H1 (cell line): ENCODE measurements around the gene DPF3. TPM values are rescaled to one million over a fixed set of nuclear protein-coding genes. Genes with fewer than 3 reads are reported as not detected.

ENCODE experiments used
- CTCF ChIA-PET: fragments of 300-600 bp; sonication (Branson Sonifier 250); formaldehyde crosslinking; loops from one replicate; lab custom pipeline; 2021; ENCODE audit not compliant: partially characterized antibody; lab: Charles Lee
- POLR2A ChIA-PET: fragments of 300-600 bp; sonication (Branson Sonifier 250); formaldehyde crosslinking; loops from one replicate; lab custom pipeline; 2021; ENCODE audit warnings: inconsistent platforms; ENCODE audit not compliant: partially characterized antibody; lab: Charles Lee
- DNase-seq, 2 experiments: peaks; one replicate each; pipeline versions ENCODE4 v3.0.0 to v3.0.0-alpha.2; 2010 to 2022; ENCODE audit warnings: low spot score in 2 of 2, low read depth in 1 of 2, mixed read lengths in 1 of 2
- FAIRE-seq: peaks from 2 replicates; lab custom pipeline; 2011; peaks lifted over from hg19 to GRCh38; lab: Jason Lieb, UNC
- H2AFZ ChIP-seq: 2 replicates; pipeline ENCODE4 v1.8.1; 2012; ENCODE audit warnings: low read length, inconsistent platforms
- H2AK5ac ChIP-seq: 2 replicates; pipeline ENCODE4 v1.6.1; 2013; ENCODE audit warnings: low read depth, low read length
- H2BK120ac ChIP-seq: replicated peaks from 2 replicates; pipeline ENCODE3; 2013; ENCODE audit warnings: low read depth, low read length, inconsistent platforms
- H2BK12ac ChIP-seq: 2 replicates; pipeline ENCODE4 v1.6.1; 2013; ENCODE audit warnings: low read depth, low read length
- H2BK15ac ChIP-seq: 2 replicates; pipeline ENCODE4 v1.6.1; 2013; ENCODE audit warnings: low read length
- H2BK20ac ChIP-seq: 2 replicates; pipeline ENCODE4 v1.6.1; 2013; ENCODE audit warnings: low read length
- H2BK5ac ChIP-seq: 2 replicates; pipeline ENCODE4 v1.6.1; 2013; ENCODE audit warnings: low read depth, low read length
- H3K14ac ChIP-seq: 2 replicates; pipeline ENCODE4 v1.6.1; 2013; ENCODE audit warnings: inconsistent platforms; ENCODE audit not compliant: insufficient read length
- H3K18ac ChIP-seq: 2 replicates; pipeline ENCODE4 v1.6.1; 2013; ENCODE audit warnings: low read length; ENCODE audit errors: extremely low read depth
- H3K23ac ChIP-seq: 2 replicates; pipeline ENCODE4 v1.6.1; 2013; ENCODE audit warnings: inconsistent platforms; ENCODE audit not compliant: insufficient read length
- H3K23me2 ChIP-seq: 2 replicates; pipeline ENCODE4 v1.6.1; 2013; ENCODE audit warnings: low read depth, low read length
- H3K27ac ChIP-seq: 2 replicates; pipeline ENCODE4 v1.6.1; 2011; ENCODE audit warnings: low read depth, low read length, inconsistent platforms
- H3K27me3 ChIP-seq, 4 experiments: replicated peaks in 1 of 4; 1 replicate in 1 of 4; 2 replicates in 3 of 4; pipeline versions ENCODE4 v1.6.1 to v1.8.1; 2011 to 2013; ENCODE audit warnings: low read length in 3 of 4, mild to moderate bottlenecking in 3 of 4, inconsistent platforms in 2 of 4, mixed read lengths in 2 of 4, moderate library complexity in 1 of 4; ENCODE audit not compliant: control insufficient read depth in 3 of 4, insufficient read depth in 3 of 4; ENCODE audit errors: extremely low read depth in 1 of 4
- H3K36me3 ChIP-seq, 4 experiments: 2 replicates each; pipeline versions ENCODE4 v1.6.1 to v1.8.1; 2011 to 2013; ENCODE audit warnings: mild to moderate bottlenecking in 4 of 4, low read length in 3 of 4, moderate library complexity in 2 of 4, control low read depth in 1 of 4, inconsistent platforms in 1 of 4; ENCODE audit not compliant: insufficient read depth in 4 of 4, control insufficient read depth in 2 of 4
- H3K4ac ChIP-seq: replicated peaks from 2 replicates; pipeline ENCODE3; 2013; ENCODE audit warnings: low read length, low read depth, mixed read lengths, inconsistent platforms; ENCODE audit not compliant: insufficient read length
- H3K4me1 ChIP-seq, 4 experiments: replicated peaks in 1 of 4; 1 replicate in 1 of 4; 2 replicates in 3 of 4; pipeline versions ENCODE4 v1.6.1 to v1.8.1; 2011 to 2013; ENCODE audit warnings: low read length in 3 of 4, inconsistent platforms in 2 of 4, mixed read lengths in 1 of 4; ENCODE audit not compliant: insufficient read depth in 4 of 4, control insufficient read depth in 3 of 4
- H3K4me2 ChIP-seq, 2 experiments: 2 replicates each; pipeline versions ENCODE4 v1.6.1 to v1.8.1; 2011 to 2013; ENCODE audit warnings: low read depth in 2 of 2, low read length in 2 of 2, control low read depth in 1 of 2, inconsistent platforms in 1 of 2, mild to moderate bottlenecking in 1 of 2; ENCODE audit not compliant: insufficient read depth in 1 of 2
- H3K4me3 ChIP-seq, 4 experiments: fragments of 200-600, 300-600 bp in 1 of 4; sonication (generic), shearing (Covaris generic), sonication (Bioruptor Twin) in 1 of 4; 2 replicates each; pipeline versions ENCODE4 v1.5.1 to v1.8.1; 2011 to 2016; ENCODE audit warnings: low read length in 4 of 4, low read depth in 3 of 4, control low read depth in 2 of 4, inconsistent platforms in 2 of 4, mild to moderate bottlenecking in 2 of 4, mixed read lengths in 1 of 4, moderate library complexity in 1 of 4; ENCODE audit not compliant: insufficient read depth in 2 of 4; ENCODE audit errors: extremely low read depth in 1 of 4
- H3K56ac ChIP-seq: replicated peaks from 2 replicates; pipeline ENCODE3; 2013; ENCODE audit warnings: low read depth, mild to moderate bottlenecking, mixed read lengths, low read length, inconsistent platforms; ENCODE audit not compliant: insufficient read length
- H3K79me1 ChIP-seq: 2 replicates; pipeline ENCODE4 v1.6.1; 2013; ENCODE audit warnings: low read depth, low read length, control low read depth
- H3K79me2 ChIP-seq, 2 experiments: 2 replicates each; pipeline versions ENCODE4 v1.6.1 to v1.8.1; 2012 to 2013; ENCODE audit warnings: low read length in 2 of 2, mild to moderate bottlenecking in 2 of 2, inconsistent platforms in 1 of 2; ENCODE audit not compliant: insufficient read depth in 2 of 2, control insufficient read depth in 1 of 2
- H3K9ac ChIP-seq, 4 experiments: replicated peaks in 1 of 4; 1 replicate in 1 of 4; 2 replicates in 3 of 4; pipeline versions ENCODE4 v1.6.1 to v1.8.1; 2011 to 2013; ENCODE audit warnings: low read depth in 3 of 4, low read length in 3 of 4, control low read depth in 2 of 4, mild to moderate bottlenecking in 2 of 4, moderate library complexity in 2 of 4, inconsistent platforms in 1 of 4; ENCODE audit errors: extremely low read depth in 1 of 4
- H3K9me3 ChIP-seq, 2 experiments: 2 replicates each; pipeline versions ENCODE4 v1.6.1 to v1.8.1; 2012 to 2013; ENCODE audit warnings: mild to moderate bottlenecking in 2 of 2, moderate library complexity in 2 of 2, control low read depth in 1 of 2, inconsistent platforms in 1 of 2, low read depth in 1 of 2, low read length in 1 of 2, mixed read lengths in 1 of 2; ENCODE audit not compliant: insufficient read depth in 2 of 2
- H4K20me1 ChIP-seq, 2 experiments: replicated peaks in 1 of 2; 2 replicates each; pipeline versions ENCODE3 to v1.8.1; 2011 to 2013; ENCODE audit warnings: inconsistent platforms in 2 of 2, low read length in 2 of 2, mild to moderate bottlenecking in 1 of 2; ENCODE audit not compliant: insufficient read depth in 2 of 2, control insufficient read depth in 1 of 2
- H4K5ac ChIP-seq: 2 replicates; pipeline ENCODE4 v1.6.1; 2013; ENCODE audit warnings: low read length, low read depth, mixed read lengths, inconsistent platforms; ENCODE audit not compliant: insufficient read length
- H4K8ac ChIP-seq: 2 replicates; pipeline ENCODE4 v1.8.0; 2013; ENCODE audit warnings: mild to moderate bottlenecking, moderate library complexity, low read length, inconsistent platforms; ENCODE audit not compliant: insufficient read depth; ENCODE audit errors: extremely low read depth
- H4K91ac ChIP-seq: replicated peaks from 2 replicates; pipeline ENCODE3; 2013; ENCODE audit warnings: low read length, mixed read lengths, inconsistent platforms; ENCODE audit not compliant: insufficient read length
- CHD2 ChIP-seq: IDR thresholded peaks from 2 replicates; pipeline ENCODE4 v1.6.1; 2012; ENCODE audit warnings: low read length, improper control_type of control experiment
- EP300 ChIP-seq, 2 experiments: IDR thresholded peaks; 1 replicate in 1 of 2; 2 replicates in 1 of 2; pipeline ENCODE4 v1.6.1; 2011 to 2012; ENCODE audit warnings: low read depth in 2 of 2, low read length in 2 of 2, mild to moderate bottlenecking in 2 of 2, borderline replicate concordance in 1 of 2, inconsistent platforms in 1 of 2, moderate library complexity in 1 of 2
- HDAC2 ChIP-seq, 2 experiments: fragments of 300-600 bp in 1 of 2; sonication (generic) in 1 of 2; IDR thresholded peaks; 2 replicates each; pipeline ENCODE4 v1.6.1; 2011 to 2012; ENCODE audit warnings: low read depth in 2 of 2, low read length in 2 of 2, mild to moderate bottlenecking in 2 of 2, moderate library complexity in 2 of 2, borderline replicate concordance in 1 of 2, inconsistent platforms in 1 of 2
- MAFK ChIP-seq: IDR thresholded peaks from 2 replicates; pipeline ENCODE4 v1.6.1; 2012; ENCODE audit warnings: low read depth, mild to moderate bottlenecking, improper control_type of control experiment, low read length
- NANOG ChIP-seq: IDR thresholded peaks from 2 replicates; pipeline ENCODE4 v1.6.1; 2011; ENCODE audit warnings: low read length, low read depth, mild to moderate bottlenecking, inconsistent platforms; ENCODE audit not compliant: insufficient read depth, poor library complexity, severe bottlenecking
- RAD21 ChIP-seq, 2 experiments: IDR thresholded peaks in 1 of 2; conservative IDR thresholded peaks in 1 of 2; 2 replicates each; pipeline ENCODE4 v1.6.1; 2011; ENCODE audit warnings: low read depth in 2 of 2, low read length in 2 of 2, improper control_type of control experiment in 1 of 2, inconsistent platforms in 1 of 2, mild to moderate bottlenecking in 1 of 2, moderate library complexity in 1 of 2
- RBBP5 ChIP-seq: IDR thresholded peaks from 2 replicates; pipeline ENCODE4 v1.7.1; 2012; ENCODE audit warnings: low read depth, mild to moderate bottlenecking, inconsistent platforms, low read length, moderate library complexity, borderline replicate concordance
- RXRA ChIP-seq: IDR thresholded peaks from 2 replicates; pipeline ENCODE4 v1.6.1; 2011; ENCODE audit warnings: low read depth, mild to moderate bottlenecking, low read length, moderate library complexity; ENCODE audit not compliant: insufficient read depth
- SP2 ChIP-seq: IDR thresholded peaks from 2 replicates; pipeline ENCODE4 v1.6.1; 2012; ENCODE audit warnings: mild to moderate bottlenecking, low read length, inconsistent platforms
- WGBS, 2 experiments: shearing (Covaris generic) in 1 of 2; methylation state at CpG; one replicate each; pipeline versions ENCODE4 v1.1.6 to v1.1.7; 2013 to 2015; ENCODE audit warnings: low lambda C conversion rate in 2 of 2, mixed read lengths in 2 of 2, inconsistent platforms in 1 of 2, low coverage in 1 of 2, missing lambda C conversion rate in 1 of 2; ENCODE audit not compliant: insufficient replicate concordance in 2 of 2, insufficient coverage in 1 of 2, insufficient read length in 1 of 2; ENCODE audit errors: extremely low coverage in 1 of 2, missing lambda C conversion rate in 1 of 2; 5-methylcytosine and 5-hydroxymethylcytosine counted together
- polyA plus RNA-seq, 7 experiments: library from polyadenylated mRNA; depleted of rRNA in 3 of 7; stranded (reverse) in 5 of 7; unstranded in 2 of 7; fragments of >200 nt in 5 of 7; fragments of 200-250 nt in 2 of 7; gene quantifications; 1 replicate in 5 of 7; 2 replicates in 1 of 7; 4 replicates in 1 of 7; pipeline versions ENCODE4 v1.2.1 to v1.2.3, GENCODE V29; 2011 to 2013; ENCODE audit warnings: missing spikeins in 2 of 7, mixed read lengths in 2 of 7
- total RNA-seq: library from RNA; stranded (reverse); fragmentation: NEBNext Ultra II Directional; extraction: Animal tissue kit (Norgen Biotek cat#: 25700); gene quantifications from 2 replicates; pipeline ENCODE4 v1.2.1, GENCODE V29; 2021
- TF ChIP-seq, protein P1 (sequence below): IDR thresholded peaks from 2 replicates; pipeline ENCODE4 v1.6.1; 2011; ENCODE audit warnings: low read length, improper control_type of control experiment

The DPF3 gene
- total and polyA plus RNA-seq, 2 of the 8 experiments (the other 6 are each of a cell fraction or from before 2014, with no cell fraction given) = 0.19 TPM; not detected in 1

GRCh38 chr14:72774894-72775620 is 118.8 kb downstream of the DPF3 start:
- no peak for DNase-seq
- FAIRE-seq = no peak
- Histone ChIP-seq H3K23me2 (no peaks in the 10 kb centered on the region), H3K18ac (no peak overlapping the region), H3K27ac (no peak overlapping the region), H4K5ac (no peak overlapping the region), H3K4me1 (no peaks in the 10 kb centered on the region; a peak in 1 of 7 replicates), H2BK5ac (no peak overlapping the region), H4K91ac (no peak overlapping the region), H4K20me1 (no peaks in the 10 kb centered on the region), H2BK12ac (no peak overlapping the region), H4K8ac (no peak overlapping the region), H2BK15ac (no peak overlapping the region), H2AK5ac (no peak overlapping the region), H3K23ac (no peak overlapping the region), H2BK20ac (no peak overlapping the region), H3K36me3 (no peaks in the 10 kb centered on the region), H3K9me3 (peaks cover 5 to 9% of the 10 kb centered on the region in 2 experiments; a peak in 3 of 4 replicates), H2BK120ac (no peak overlapping the region), H3K79me1 (no peaks in the 10 kb centered on the region), H3K27me3 (no peaks in the 10 kb centered on the region), H2AFZ (no peak overlapping the region), H3K14ac (no peak overlapping the region), H3K56ac (no peak overlapping the region), H3K79me2 (no peaks in the 10 kb centered on the region), H3K4ac (no peak overlapping the region), H3K4me2 (no peak overlapping the region), H3K4me3 (no peak overlapping the region), H3K9ac (no peak overlapping the region)
- 82% methylated on average over 6 of the region's 6 CpGs; no CpG with 5 or more reads in 1 of the 2 experiments for WGBS, 2 experiments
- POLR2A ChIA-PET = no interaction called here
- CTCF ChIA-PET = interaction anchor here (1.0 kb wide), 1 partner anchor 129 kb away, joined by 6 read pairs; no protein-coding TSS in a partner anchor
- TF ChIP-seq HDAC2 (IDR thresholded peaks at IDR 0.05; ENCODE audit: borderline replicate concordance in 1 of 2, low read depth in 2 of 2, low read length in 2 of 2) = no peak
- TF ChIP-seq RBBP5 = no peak
- TF ChIP-seq MAFK = no peak
- no peak for TF ChIP-seq EP300 (IDR thresholded peaks at IDR 0.05; ENCODE audit: borderline replicate concordance in 1 of 2, low read depth in 2 of 2, low read length in 2 of 2)
- TF ChIP-seq NANOG = no peak
- TF ChIP-seq, protein P1, sequence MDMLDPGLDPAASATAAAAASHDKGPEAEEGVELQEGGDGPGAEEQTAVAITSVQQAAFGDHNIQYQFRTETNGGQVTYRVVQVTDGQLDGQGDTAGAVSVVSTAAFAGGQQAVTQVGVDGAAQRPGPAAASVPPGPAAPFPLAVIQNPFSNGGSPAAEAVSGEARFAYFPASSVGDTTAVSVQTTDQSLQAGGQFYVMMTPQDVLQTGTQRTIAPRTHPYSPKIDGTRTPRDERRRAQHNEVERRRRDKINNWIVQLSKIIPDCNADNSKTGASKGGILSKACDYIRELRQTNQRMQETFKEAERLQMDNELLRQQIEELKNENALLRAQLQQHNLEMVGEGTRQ = no peak
- TF ChIP-seq CHD2 = no peak
- no peak for TF ChIP-seq RXRA
- no peak for TF ChIP-seq SP2
- TF ChIP-seq RAD21 (IDR thresholded peaks at IDR 0.05 in 1 of 2, conservative IDR thresholded peaks at IDR 0.05 in 1 of 2; ENCODE audit: low read depth in 2 of 2, low read length in 2 of 2) = no peak
